Transverse colon (tissue), 4 donors: Measurements from ENCODE around the gene GAB3.

Experiments
- EP300 ChIP-seq: sonication (generic); formaldehyde crosslinking; IDR thresholded peaks from one replicate; pipeline ENCODE4 v1.6.1; 2017; ENCODE audit warnings: antibody characterized with exemption, low read depth
- POLR2A ChIP-seq: fragments of 450-650 bp; IDR thresholded peaks from one replicate; pipeline ENCODE4 v1.6.1; 2016; ENCODE audit warnings: antibody characterized with exemption, mild to moderate bottlenecking, moderate library complexity
- POLR2AphosphoS5 ChIP-seq, 3 donors: sonication (generic); formaldehyde crosslinking; IDR thresholded peaks; one replicate each; pipeline ENCODE4 v1.6.1; 2016; ENCODE audit warnings: antibody characterized with exemption in 3 of 3
- TF ChIP-seq, protein P1 (sequence below), 5 experiments: fragments of 200-600 bp in 3 of 5; fragments of 450-650 bp in 2 of 5; sonication (generic) in 3 of 5; IDR thresholded peaks; 1 replicate in 2 of 5; 2 replicates in 3 of 5; pipeline ENCODE4 v1.5.1; 2016 to 2017; ENCODE audit warnings: antibody characterized with exemption in 5 of 5, inconsistent platforms in 3 of 5, mild to moderate bottlenecking in 2 of 5, moderate library complexity in 1 of 5

DNA sequence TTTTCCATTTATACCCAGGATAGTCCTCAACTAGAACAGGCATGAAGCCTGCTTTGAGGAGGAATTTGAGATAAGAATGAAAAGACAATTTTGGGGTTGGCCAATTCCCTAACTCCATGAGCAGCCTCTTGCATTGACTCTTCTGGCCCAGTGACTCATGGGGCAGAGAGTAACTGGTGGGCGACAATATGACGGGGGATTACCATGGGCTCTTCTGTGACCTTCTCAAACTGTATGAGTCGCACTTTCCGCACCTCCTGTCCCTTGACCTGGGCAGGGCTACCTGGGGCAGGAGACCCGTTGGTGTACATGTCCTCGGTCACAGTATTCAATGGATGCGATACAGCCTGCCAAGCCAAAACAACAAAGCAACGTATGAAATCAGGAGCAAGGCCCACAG lies 41.1 kb upstream of the GAB3 start:
- TF ChIP-seq POLR2A (no peak), EP300 (no peak), POLR2AphosphoS5 (IDR thresholded peaks at IDR 0.05) (no peak)
- TF ChIP-seq, protein P1, sequence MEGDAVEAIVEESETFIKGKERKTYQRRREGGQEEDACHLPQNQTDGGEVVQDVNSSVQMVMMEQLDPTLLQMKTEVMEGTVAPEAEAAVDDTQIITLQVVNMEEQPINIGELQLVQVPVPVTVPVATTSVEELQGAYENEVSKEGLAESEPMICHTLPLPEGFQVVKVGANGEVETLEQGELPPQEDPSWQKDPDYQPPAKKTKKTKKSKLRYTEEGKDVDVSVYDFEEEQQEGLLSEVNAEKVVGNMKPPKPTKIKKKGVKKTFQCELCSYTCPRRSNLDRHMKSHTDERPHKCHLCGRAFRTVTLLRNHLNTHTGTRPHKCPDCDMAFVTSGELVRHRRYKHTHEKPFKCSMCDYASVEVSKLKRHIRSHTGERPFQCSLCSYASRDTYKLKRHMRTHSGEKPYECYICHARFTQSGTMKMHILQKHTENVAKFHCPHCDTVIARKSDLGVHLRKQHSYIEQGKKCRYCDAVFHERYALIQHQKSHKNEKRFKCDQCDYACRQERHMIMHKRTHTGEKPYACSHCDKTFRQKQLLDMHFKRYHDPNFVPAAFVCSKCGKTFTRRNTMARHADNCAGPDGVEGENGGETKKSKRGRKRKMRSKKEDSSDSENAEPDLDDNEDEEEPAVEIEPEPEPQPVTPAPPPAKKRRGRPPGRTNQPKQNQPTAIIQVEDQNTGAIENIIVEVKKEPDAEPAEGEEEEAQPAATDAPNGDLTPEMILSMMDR (IDR thresholded peaks at IDR 0.05): no peak
